G401.6 (cell line): Measurements from ENCODE around the gene HNRNPK.
A peak's percentile ranks its signal among the peaks of the same experiment; 100 is the strongest.
"Not testable (repeated sequence)": the region's sequence is repeated elsewhere in the genome, so short reads cannot be mapped to it uniquely, and the experiment has no call there.

Experiments used
- FAIRE-seq: peaks from 2 replicates; lab custom pipeline; 2012; peaks lifted over from hg19 to GRCh38; lab: Jason Lieb, UNC

HNRNPK gene

GRCh38 chr9:83976372-83976771, 3.6 kb downstream of the HNRNPK start:
- no peak for FAIRE-seq

- no peak for FAIRE-seq
Measured at GRCh38 chr9:83975300-83975699, 4.7 kb downstream of the HNRNPK start.

- FAIRE-seq = no peak
Measured at GRCh38 chr9:83972286-83972685, 7.7 kb downstream of the HNRNPK start.

GRCh38 chr9:83971485-83971884, 8.5 kb downstream of the HNRNPK start:
- no peak for FAIRE-seq

DNA sequence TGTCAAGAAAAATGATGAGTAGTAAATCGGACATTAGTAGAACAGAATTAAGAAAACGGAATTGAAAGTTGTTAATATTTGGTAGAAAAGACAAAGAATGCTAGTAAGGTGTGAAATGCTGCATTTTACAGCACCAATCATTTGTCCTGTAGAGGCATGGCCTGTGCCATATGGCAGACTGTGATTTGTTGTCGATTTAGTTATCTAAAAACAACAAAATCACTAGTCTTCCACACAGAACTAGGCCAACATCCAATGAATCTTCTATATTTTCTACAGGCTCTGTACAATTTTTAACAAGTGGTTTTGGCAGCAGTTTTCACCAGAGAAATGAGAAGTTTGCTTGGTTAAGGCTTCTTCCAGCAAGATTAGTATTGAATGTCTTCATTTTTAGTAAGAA, 10.4 kb downstream of the HNRNPK start:
- no peak for FAIRE-seq

DNA sequence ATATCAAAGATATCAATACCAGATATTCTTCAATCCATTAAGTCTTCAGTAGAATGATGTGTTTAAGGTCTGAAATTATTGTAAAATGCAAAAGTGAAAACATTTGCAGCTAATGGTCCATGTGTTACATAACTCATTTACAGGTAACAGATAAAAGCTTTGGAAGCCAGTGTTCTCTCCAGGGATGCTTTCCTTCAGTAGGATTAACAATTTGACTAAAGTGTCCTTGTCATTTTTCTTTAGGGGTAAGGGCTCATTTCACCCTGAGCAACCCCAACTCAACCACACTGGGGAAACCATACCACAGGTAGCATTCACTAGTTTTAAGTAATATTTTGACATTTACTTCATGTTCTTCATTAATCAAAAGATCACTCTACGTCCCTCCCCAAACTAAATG, 12.9 kb downstream of the HNRNPK start:
- no peak for FAIRE-seq

DNA sequence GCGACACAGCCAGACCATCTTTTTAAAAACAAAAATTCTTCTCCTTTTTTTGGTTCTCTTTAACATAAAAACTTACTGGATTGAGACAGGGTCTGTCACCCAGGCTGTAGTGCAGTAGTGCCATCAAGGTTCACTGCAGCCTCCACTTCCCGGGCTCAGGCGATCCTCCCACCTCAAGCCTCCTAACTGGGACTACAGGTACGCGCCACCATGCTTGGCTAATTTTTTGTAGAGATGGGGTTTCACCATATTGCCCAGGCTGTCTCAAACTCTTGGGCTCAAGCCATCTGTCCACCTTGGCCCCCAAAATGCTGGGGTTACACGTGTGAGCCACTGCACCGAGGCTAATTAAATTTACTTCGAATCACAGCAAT, 13.8 kb downstream of the HNRNPK start:
- no peak for FAIRE-seq

DNA sequence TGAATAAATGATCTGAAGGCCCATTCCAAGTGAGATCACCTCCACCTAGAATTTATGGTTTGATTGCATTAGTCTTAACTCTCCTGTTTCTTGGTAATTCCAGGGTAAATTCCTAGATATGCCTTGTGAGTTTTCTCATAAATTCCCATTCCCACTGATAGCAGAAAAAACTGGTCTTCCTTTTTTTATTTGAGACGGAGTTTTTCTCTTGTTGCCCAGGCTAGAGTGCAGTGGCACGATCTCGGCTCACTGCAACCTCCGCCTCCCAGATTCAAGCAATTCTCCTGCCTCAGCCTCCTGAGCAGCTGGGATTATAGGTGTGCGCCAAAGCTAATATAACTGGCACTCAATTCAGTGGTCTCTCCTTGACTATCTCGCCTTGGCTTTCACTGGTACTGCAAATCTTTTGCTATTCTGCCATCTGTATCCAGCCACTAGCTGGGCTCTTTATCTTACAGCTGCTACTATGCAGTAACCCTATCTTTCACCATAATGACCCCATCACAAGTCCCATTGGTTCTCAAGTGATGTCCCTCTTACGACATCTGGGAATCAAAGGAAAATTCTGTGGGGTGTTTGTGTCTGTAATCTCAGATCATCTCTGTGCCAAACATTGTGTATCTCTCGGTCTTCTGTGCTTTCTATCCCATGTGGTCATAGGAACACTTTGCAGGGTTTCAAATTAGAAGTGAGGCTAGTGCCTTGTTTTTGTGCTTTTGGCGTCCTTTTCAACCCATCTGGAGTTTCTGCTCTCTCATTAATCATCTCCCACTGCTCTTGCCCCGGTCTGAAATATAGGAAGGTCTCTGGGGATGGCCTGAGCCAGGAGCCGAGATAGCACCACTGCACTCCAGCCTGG, 14.4 kb downstream of the HNRNPK start:
- no peak for FAIRE-seq

- peak; percentile 84 for FAIRE-seq
Measured at GRCh38 chr9:83964973-83965349, 15.1 kb downstream of the HNRNPK start.

DNA sequence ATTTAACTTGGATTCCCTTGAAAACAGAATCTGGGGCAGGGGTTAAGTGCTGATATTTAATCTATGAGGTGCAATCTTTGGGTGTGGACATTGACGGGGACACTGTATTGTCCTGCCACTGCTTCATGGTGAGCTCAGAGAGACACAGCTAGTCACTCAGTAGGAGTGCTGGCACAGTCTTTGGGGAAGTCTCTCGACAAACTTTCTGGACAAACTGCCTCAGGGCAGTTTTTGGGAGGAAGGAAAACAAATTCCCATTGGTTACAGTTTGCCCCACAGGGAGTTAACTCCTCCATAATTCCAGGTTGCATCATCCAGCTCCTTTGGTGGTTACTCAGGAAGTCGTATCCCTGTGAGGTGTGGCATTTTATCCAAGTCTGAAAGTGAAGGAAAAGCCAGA, 17.9 kb downstream of the HNRNPK start:
- no peak for FAIRE-seq

- no peak for FAIRE-seq
Measured at GRCh38 chr9:83960991-83961390, 19.0 kb downstream of the HNRNPK start.

- no peak for FAIRE-seq
Measured at GRCh38 chr9:83959061-83959460, 21.0 kb downstream of the HNRNPK start.

DNA sequence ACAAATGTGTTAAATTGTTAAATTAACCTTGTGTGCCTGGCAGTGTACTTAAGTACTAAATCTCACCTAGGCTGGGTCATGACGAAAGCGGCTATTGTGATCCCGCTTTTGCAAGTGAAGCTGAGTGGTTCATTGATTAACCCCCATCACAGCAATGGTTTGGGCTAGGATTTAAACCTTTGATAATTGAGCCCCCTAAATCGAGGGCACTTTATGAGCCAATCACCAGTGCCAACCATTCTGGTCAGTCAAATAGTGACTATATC, 22.8 kb downstream of the HNRNPK start:
- FAIRE-seq = no peak

DNA sequence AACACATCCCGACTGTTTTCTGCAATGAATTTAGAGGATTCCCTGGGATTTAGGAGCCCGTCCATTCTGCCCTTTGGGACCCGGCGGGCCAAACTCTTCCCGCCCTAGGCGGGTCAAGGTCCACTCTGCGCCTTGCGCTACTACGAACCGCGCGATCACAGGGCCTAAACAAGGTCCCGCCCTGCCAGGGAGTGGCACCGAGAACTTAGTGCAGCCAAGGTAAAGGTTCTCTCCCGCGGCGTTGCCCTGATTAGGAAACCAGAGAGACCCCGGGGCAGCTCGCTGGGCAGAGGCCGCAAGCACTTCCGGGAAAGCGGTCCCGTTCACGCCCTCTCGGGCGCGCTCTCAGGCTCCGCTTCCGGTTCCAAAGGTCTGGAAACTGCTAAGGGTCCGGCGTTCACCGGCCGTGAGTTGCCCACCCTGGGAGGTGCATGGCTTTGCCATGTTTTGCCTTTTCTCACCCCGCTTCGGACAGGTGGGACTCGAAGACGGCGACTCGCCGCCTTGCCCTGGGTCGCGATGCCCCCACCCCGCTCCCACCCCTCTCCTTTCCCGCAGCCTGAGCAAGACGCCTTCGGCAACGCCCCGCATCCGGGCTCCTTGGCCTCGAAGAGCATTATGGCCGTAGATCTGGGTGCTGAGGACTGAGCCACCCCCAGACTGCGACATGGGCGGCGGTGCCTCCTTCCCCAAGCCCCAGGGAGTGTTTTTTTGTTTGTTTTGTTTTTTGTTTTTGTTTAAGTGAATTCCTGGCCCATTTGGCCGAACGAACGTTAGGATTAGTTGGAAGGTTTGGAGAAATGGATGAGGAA, 23.4 kb downstream of the HNRNPK start:
- FAIRE-seq = no peak

GRCh38 chr9:83956086-83956435, 24.0 kb downstream of the HNRNPK start:
- FAIRE-seq = no peak

DNA sequence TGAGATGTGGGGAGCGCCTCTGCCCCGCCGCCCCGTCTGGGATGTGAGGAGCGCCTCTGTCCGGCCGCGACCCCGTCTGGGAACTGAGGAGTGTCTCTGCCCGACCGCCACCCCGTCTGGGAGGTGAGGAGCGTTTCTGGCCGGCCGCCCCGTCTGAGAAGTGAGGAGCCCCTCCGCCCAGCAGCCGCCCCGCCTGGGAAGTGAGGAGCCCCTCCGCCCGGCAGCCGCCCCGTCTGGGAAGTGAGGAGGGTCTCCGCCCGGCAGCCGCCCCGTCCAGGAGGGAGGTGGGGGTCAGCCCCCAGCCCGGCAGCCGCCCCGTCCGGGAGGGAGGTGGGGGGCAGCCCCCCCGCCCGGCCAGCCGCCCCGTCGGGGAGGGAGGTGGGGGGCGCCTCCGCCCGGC, 31.9 kb downstream of the HNRNPK start:
- FAIRE-seq = not testable (repeated sequence)

- FAIRE-seq = no peak
Measured at GRCh38 chr9:83940590-83941303, 39.3 kb downstream of the HNRNPK start.

DNA sequence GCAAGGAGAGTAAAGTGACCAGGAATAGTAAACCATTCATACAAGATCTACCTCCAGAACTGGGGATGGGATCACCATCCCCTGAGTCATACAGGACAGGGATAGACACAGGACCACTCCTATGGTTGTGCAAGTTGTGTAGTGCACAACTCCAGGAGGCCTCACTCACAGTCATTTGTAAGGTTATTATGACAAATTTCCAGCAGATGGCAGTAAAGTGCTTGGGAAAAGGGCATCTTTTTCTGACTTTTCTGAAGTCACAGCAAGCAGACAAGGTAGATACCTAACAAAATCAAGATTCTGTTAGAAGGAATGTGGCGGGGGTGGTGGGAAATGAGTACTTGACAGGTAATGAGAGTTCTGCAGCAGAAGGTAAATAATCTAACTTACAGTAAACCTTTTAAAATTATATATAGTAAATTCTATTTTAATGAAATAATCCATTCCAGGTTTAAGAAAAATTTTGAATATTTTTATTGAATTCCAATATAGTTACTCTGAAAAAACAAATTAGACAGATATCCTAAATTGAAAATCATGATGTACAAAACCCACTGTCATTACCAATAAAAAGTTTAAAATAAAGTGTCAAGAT, 42.1 kb downstream of the HNRNPK start:
- peak; percentile 82 for FAIRE-seq

DNA sequence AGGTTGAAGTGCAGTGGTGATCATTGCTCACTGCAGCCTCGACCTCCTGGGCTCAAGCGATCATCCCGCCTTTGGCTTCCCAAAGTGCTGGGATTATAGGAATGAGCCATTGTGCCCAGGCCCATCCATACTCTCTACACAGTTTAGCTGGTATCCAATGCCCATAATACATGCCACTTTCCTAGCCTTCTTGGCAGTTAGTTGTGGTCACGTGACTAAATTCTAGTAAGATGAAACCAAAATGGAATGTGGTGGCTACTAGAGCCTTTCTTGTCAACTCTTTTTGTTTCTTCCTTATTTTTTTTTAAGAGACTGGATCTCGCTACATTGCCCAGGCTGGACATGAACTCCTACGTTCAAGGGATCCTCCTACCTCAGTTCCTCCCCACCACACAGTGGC, 43.5 kb downstream of the HNRNPK start:
- no peak for FAIRE-seq

DNA sequence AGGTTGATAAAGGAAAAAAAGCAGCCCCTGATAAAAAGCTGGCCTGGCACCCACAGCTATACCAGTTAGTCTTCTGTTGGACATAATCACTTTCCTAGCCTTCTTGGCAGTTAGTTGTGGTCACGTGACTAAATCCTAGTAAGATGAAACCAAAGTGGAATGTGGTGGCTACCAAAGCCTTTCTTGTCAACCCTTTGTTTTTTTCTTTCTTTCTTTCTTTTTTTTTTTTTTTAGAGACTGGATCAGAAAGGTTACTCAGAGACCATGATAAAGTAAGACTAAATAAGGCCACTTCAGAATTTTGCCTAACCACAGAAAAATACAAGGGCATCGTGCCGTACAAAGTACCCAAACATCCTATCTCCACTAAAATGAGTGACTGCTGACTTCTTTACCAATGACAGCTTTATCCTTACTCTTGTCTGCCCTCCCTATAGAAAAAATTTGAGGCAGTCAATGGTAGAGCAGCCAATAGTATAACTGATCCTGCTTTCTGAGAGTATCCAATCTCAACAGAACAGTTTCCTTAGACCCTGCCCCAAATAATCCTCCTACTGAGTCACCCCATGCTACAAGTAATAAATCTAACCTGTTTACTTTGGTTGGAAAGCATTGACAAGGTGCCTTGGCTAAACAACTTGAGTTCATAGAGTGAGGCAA, 44.6 kb downstream of the HNRNPK start:
- no peak for FAIRE-seq

DNA sequence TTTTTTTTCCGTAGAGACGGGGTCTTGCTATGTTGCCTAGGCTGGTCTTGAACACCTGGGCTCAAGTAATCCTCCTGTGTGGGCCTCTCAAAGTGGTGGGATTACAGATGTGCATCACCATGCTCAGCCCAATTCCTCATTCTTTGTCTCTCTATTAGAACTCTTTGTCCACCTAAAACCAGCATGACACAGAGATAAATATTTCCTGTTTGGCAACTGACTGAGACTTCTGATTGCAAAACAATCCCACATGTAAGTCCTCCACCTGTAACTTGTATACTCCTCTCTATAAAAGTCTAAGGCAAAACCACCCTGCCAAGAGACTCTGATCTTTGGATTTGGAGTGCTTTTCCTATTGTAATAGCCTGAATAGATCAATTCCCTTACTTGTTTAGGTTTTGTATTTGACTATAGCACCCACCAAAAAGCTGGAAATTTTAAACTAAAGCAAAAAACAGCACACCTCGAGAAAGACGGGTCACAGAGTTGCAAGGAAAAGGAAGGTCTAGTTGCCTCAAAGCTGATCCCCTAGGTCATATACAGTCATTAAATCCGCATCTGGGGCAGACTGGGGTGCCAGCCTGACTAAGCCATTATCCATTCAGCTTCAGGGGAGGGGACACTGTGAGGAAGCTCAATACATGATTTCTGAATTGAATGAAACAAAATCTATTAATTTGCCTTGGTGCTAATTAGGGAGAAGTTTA, 45.3 kb downstream of the HNRNPK start:
- no peak for FAIRE-seq

- no peak for FAIRE-seq
Measured at GRCh38 chr9:83933790-83934189, 46.2 kb downstream of the HNRNPK start.
